H1 (cell line): ENCODE data around the gene TRA2A. TPM values are rescaled to one million over a fixed set of nuclear protein-coding genes. Genes with fewer than 3 reads are reported as not detected.

Experiments used
- CTCF ChIA-PET: fragments of 300-600 bp; sonication (Branson Sonifier 250); formaldehyde crosslinking; loops from one replicate; lab custom pipeline; 2021; ENCODE audit not compliant: partially characterized antibody; lab: Charles Lee
- POLR2A ChIA-PET: fragments of 300-600 bp; sonication (Branson Sonifier 250); formaldehyde crosslinking; loops from one replicate; lab custom pipeline; 2021; ENCODE audit warnings: inconsistent platforms; ENCODE audit not compliant: partially characterized antibody; lab: Charles Lee
- DNase-seq, 2 experiments: peaks; one replicate each; pipeline versions ENCODE4 v3.0.0 to v3.0.0-alpha.2; 2010 to 2022; ENCODE audit warnings: low spot score in 2 of 2, low read depth in 1 of 2, mixed read lengths in 1 of 2
- FAIRE-seq: peaks from 2 replicates; lab custom pipeline; 2011; peaks lifted over from hg19 to GRCh38; lab: Jason Lieb, UNC
- H2AFZ ChIP-seq: 2 replicates; pipeline ENCODE4 v1.8.1; 2012; ENCODE audit warnings: low read length, inconsistent platforms
- H2AK5ac ChIP-seq: 2 replicates; pipeline ENCODE4 v1.6.1; 2013; ENCODE audit warnings: low read depth, low read length
- H2BK120ac ChIP-seq: replicated peaks from 2 replicates; pipeline ENCODE3; 2013; ENCODE audit warnings: low read depth, low read length, inconsistent platforms
- H2BK12ac ChIP-seq: 2 replicates; pipeline ENCODE4 v1.6.1; 2013; ENCODE audit warnings: low read depth, low read length
- H2BK15ac ChIP-seq: 2 replicates; pipeline ENCODE4 v1.6.1; 2013; ENCODE audit warnings: low read length
- H2BK20ac ChIP-seq: 2 replicates; pipeline ENCODE4 v1.6.1; 2013; ENCODE audit warnings: low read length
- H2BK5ac ChIP-seq: 2 replicates; pipeline ENCODE4 v1.6.1; 2013; ENCODE audit warnings: low read depth, low read length
- H3K14ac ChIP-seq: 2 replicates; pipeline ENCODE4 v1.6.1; 2013; ENCODE audit warnings: inconsistent platforms; ENCODE audit not compliant: insufficient read length
- H3K18ac ChIP-seq: 2 replicates; pipeline ENCODE4 v1.6.1; 2013; ENCODE audit warnings: low read length; ENCODE audit errors: extremely low read depth
- H3K23ac ChIP-seq: 2 replicates; pipeline ENCODE4 v1.6.1; 2013; ENCODE audit warnings: inconsistent platforms; ENCODE audit not compliant: insufficient read length
- H3K23me2 ChIP-seq: 2 replicates; pipeline ENCODE4 v1.6.1; 2013; ENCODE audit warnings: low read depth, low read length
- H3K27ac ChIP-seq: 2 replicates; pipeline ENCODE4 v1.6.1; 2011; ENCODE audit warnings: low read depth, low read length, inconsistent platforms
- H3K27me3 ChIP-seq, 4 experiments: replicated peaks in 1 of 4; 1 replicate in 1 of 4; 2 replicates in 3 of 4; pipeline versions ENCODE4 v1.6.1 to v1.8.1; 2011 to 2013; ENCODE audit warnings: low read length in 3 of 4, mild to moderate bottlenecking in 3 of 4, inconsistent platforms in 2 of 4, mixed read lengths in 2 of 4, moderate library complexity in 1 of 4; ENCODE audit not compliant: control insufficient read depth in 3 of 4, insufficient read depth in 3 of 4; ENCODE audit errors: extremely low read depth in 1 of 4
- H3K36me3 ChIP-seq, 4 experiments: 2 replicates each; pipeline versions ENCODE4 v1.6.1 to v1.8.1; 2011 to 2013; ENCODE audit warnings: mild to moderate bottlenecking in 4 of 4, low read length in 3 of 4, moderate library complexity in 2 of 4, control low read depth in 1 of 4, inconsistent platforms in 1 of 4; ENCODE audit not compliant: insufficient read depth in 4 of 4, control insufficient read depth in 2 of 4
- H3K4ac ChIP-seq: replicated peaks from 2 replicates; pipeline ENCODE3; 2013; ENCODE audit warnings: low read length, low read depth, mixed read lengths, inconsistent platforms; ENCODE audit not compliant: insufficient read length
- H3K4me1 ChIP-seq, 4 experiments: replicated peaks in 1 of 4; 1 replicate in 1 of 4; 2 replicates in 3 of 4; pipeline versions ENCODE4 v1.6.1 to v1.8.1; 2011 to 2013; ENCODE audit warnings: low read length in 3 of 4, inconsistent platforms in 2 of 4, mixed read lengths in 1 of 4; ENCODE audit not compliant: insufficient read depth in 4 of 4, control insufficient read depth in 3 of 4
- H3K4me2 ChIP-seq, 2 experiments: 2 replicates each; pipeline versions ENCODE4 v1.6.1 to v1.8.1; 2011 to 2013; ENCODE audit warnings: low read depth in 2 of 2, low read length in 2 of 2, control low read depth in 1 of 2, inconsistent platforms in 1 of 2, mild to moderate bottlenecking in 1 of 2; ENCODE audit not compliant: insufficient read depth in 1 of 2
- H3K4me3 ChIP-seq, 4 experiments: fragments of 200-600, 300-600 bp in 1 of 4; sonication (generic), shearing (Covaris generic), sonication (Bioruptor Twin) in 1 of 4; 2 replicates each; pipeline versions ENCODE4 v1.5.1 to v1.8.1; 2011 to 2016; ENCODE audit warnings: low read length in 4 of 4, low read depth in 3 of 4, control low read depth in 2 of 4, inconsistent platforms in 2 of 4, mild to moderate bottlenecking in 2 of 4, mixed read lengths in 1 of 4, moderate library complexity in 1 of 4; ENCODE audit not compliant: insufficient read depth in 2 of 4; ENCODE audit errors: extremely low read depth in 1 of 4
- H3K56ac ChIP-seq: replicated peaks from 2 replicates; pipeline ENCODE3; 2013; ENCODE audit warnings: low read depth, mild to moderate bottlenecking, mixed read lengths, low read length, inconsistent platforms; ENCODE audit not compliant: insufficient read length
- H3K79me1 ChIP-seq: 2 replicates; pipeline ENCODE4 v1.6.1; 2013; ENCODE audit warnings: low read depth, low read length, control low read depth
- H3K79me2 ChIP-seq, 2 experiments: 2 replicates each; pipeline versions ENCODE4 v1.6.1 to v1.8.1; 2012 to 2013; ENCODE audit warnings: low read length in 2 of 2, mild to moderate bottlenecking in 2 of 2, inconsistent platforms in 1 of 2; ENCODE audit not compliant: insufficient read depth in 2 of 2, control insufficient read depth in 1 of 2
- H3K9ac ChIP-seq, 4 experiments: replicated peaks in 1 of 4; 1 replicate in 1 of 4; 2 replicates in 3 of 4; pipeline versions ENCODE4 v1.6.1 to v1.8.1; 2011 to 2013; ENCODE audit warnings: low read depth in 3 of 4, low read length in 3 of 4, control low read depth in 2 of 4, mild to moderate bottlenecking in 2 of 4, moderate library complexity in 2 of 4, inconsistent platforms in 1 of 4; ENCODE audit errors: extremely low read depth in 1 of 4
- H3K9me3 ChIP-seq, 2 experiments: 2 replicates each; pipeline versions ENCODE4 v1.6.1 to v1.8.1; 2012 to 2013; ENCODE audit warnings: mild to moderate bottlenecking in 2 of 2, moderate library complexity in 2 of 2, control low read depth in 1 of 2, inconsistent platforms in 1 of 2, low read depth in 1 of 2, low read length in 1 of 2, mixed read lengths in 1 of 2; ENCODE audit not compliant: insufficient read depth in 2 of 2
- H4K20me1 ChIP-seq, 2 experiments: replicated peaks in 1 of 2; 2 replicates each; pipeline versions ENCODE3 to v1.8.1; 2011 to 2013; ENCODE audit warnings: inconsistent platforms in 2 of 2, low read length in 2 of 2, mild to moderate bottlenecking in 1 of 2; ENCODE audit not compliant: insufficient read depth in 2 of 2, control insufficient read depth in 1 of 2
- H4K5ac ChIP-seq: 2 replicates; pipeline ENCODE4 v1.6.1; 2013; ENCODE audit warnings: low read length, low read depth, mixed read lengths, inconsistent platforms; ENCODE audit not compliant: insufficient read length
- H4K8ac ChIP-seq: 2 replicates; pipeline ENCODE4 v1.8.0; 2013; ENCODE audit warnings: mild to moderate bottlenecking, moderate library complexity, low read length, inconsistent platforms; ENCODE audit not compliant: insufficient read depth; ENCODE audit errors: extremely low read depth
- H4K91ac ChIP-seq: replicated peaks from 2 replicates; pipeline ENCODE3; 2013; ENCODE audit warnings: low read length, mixed read lengths, inconsistent platforms; ENCODE audit not compliant: insufficient read length
- CTBP2 ChIP-seq: IDR thresholded peaks from 2 replicates; pipeline ENCODE4 v1.7.0; 2011; ENCODE audit warnings: borderline replicate concordance, mild to moderate bottlenecking, moderate library complexity, mixed read lengths, low read length; ENCODE audit not compliant: insufficient read depth, insufficient read length
- FOSL1 ChIP-seq: IDR thresholded peaks from 2 replicates; pipeline ENCODE4 v1.6.1; 2011; ENCODE audit warnings: mild to moderate bottlenecking, low read depth, low read length, moderate library complexity; ENCODE audit not compliant: insufficient read depth
- KDM1A ChIP-seq: fragments of 200-600, 300-600 bp; sonication (generic); IDR thresholded peaks from 2 replicates; pipeline ENCODE4 v1.7.1; 2016; ENCODE audit warnings: mild to moderate bottlenecking, low read length, borderline replicate concordance
- TEAD4 ChIP-seq: IDR thresholded peaks from 2 replicates; pipeline ENCODE4 v1.6.1; 2012; ENCODE audit warnings: low read depth, low read length, inconsistent platforms, mixed read lengths
- WGBS, 2 experiments: shearing (Covaris generic) in 1 of 2; methylation state at CpG; one replicate each; pipeline versions ENCODE4 v1.1.6 to v1.1.7; 2013 to 2015; ENCODE audit warnings: low lambda C conversion rate in 2 of 2, mixed read lengths in 2 of 2, inconsistent platforms in 1 of 2, low coverage in 1 of 2, missing lambda C conversion rate in 1 of 2; ENCODE audit not compliant: insufficient replicate concordance in 2 of 2, insufficient coverage in 1 of 2, insufficient read length in 1 of 2; ENCODE audit errors: extremely low coverage in 1 of 2, missing lambda C conversion rate in 1 of 2; 5-methylcytosine and 5-hydroxymethylcytosine counted together
- polyA plus RNA-seq, 7 experiments: library from polyadenylated mRNA; depleted of rRNA in 3 of 7; stranded (reverse) in 5 of 7; unstranded in 2 of 7; fragments of >200 nt in 5 of 7; fragments of 200-250 nt in 2 of 7; gene quantifications; 1 replicate in 5 of 7; 2 replicates in 1 of 7; 4 replicates in 1 of 7; pipeline versions ENCODE4 v1.2.1 to v1.2.3, GENCODE V29; 2011 to 2013; ENCODE audit warnings: missing spikeins in 2 of 7, mixed read lengths in 2 of 7
- total RNA-seq: library from RNA; stranded (reverse); fragmentation: NEBNext Ultra II Directional; extraction: Animal tissue kit (Norgen Biotek cat#: 25700); gene quantifications from 2 replicates; pipeline ENCODE4 v1.2.1, GENCODE V29; 2021
- TF ChIP-seq, protein P1 (sequence below): IDR thresholded peaks from 2 replicates; pipeline ENCODE4 v1.6.1; 2011; ENCODE audit warnings: low read length, improper control_type of control experiment

TRA2A gene
- total and polyA plus RNA-seq, 2 of the 8 experiments (the other 6 are each of a cell fraction or from before 2014, with no cell fraction given), result 116 to 125 TPM

DNA sequence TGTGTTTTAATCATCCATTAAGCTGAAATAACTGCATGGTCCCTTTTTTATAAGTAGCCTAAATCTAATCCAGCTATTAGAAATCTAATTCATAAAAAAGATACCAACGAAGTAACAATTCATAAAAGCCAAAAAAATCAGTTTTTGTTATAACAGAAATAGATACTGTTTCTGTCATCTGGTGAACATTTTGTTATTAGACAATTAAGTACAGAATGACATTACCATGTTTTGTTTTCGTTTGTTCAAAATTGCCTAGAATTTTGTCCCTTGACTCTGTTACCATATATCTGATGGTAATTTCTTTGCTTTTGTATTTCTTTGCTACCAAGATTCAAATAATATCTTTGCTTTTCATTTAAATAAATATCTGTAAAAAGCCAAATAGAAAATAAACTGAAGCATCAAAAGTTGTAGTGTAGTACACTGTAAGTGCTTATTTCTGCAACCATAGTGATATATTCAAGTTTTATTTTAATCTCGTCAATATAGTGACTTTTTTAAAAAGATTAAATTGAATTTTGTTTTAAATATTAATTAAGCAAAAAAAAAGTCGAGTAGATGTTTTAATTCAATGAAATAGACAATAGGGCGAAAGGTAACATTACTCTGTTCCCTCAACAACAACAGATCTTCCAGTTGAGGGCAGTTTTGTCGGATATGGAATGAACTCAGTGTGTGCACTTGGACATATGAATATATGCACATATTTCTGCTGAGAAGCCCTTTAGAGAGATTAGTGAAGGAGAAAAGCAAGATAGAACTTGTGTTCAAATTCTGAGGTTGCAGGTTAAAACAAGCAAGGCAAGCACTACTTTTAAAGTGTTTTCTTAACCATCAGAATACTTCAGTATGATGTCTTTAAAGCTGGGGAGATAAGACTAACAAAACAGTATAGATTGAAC is 53.6 kb downstream of the TRA2A start:
- H4K91ac ChIP-seq, result no peak overlapping the region
- H2BK15ac ChIP-seq, result no peak overlapping the region
- ChIA-PET POLR2A (interaction anchor here (1.3 to 1.5 kb wide), 2 partner anchors 22 to 50 kb away, joined by 4 to 13 read pairs; no protein-coding TSS in a partner anchor), CTCF (no interaction called here)
- H2BK12ac ChIP-seq, result no peak overlapping the region
- H2BK5ac ChIP-seq, result no peak overlapping the region
- no peak overlapping the region for H3K4ac ChIP-seq
- no peak overlapping the region for H3K27ac ChIP-seq
- 84 to 100% methylated on average over 1 to 6 of the region's 6 CpGs for WGBS, 2 experiments
- no peaks in the 10 kb centered on the region for H3K79me1 ChIP-seq
- H3K23me2 ChIP-seq, result peaks cover 2% of the 10 kb centered on the region; the same call in 1 of the 2 replicates
- H3K27me3 ChIP-seq, result no peaks in the 10 kb centered on the region
- no peak overlapping the region for H3K56ac ChIP-seq
- H3K36me3 ChIP-seq, result no peaks in the 10 kb centered on the region; a peak in 3 of 8 replicates
- peaks cover 0 to 8% (median under 1%) of the 10 kb centered on the region in 4 experiments; a peak in 1 of 7 replicates for H3K4me1 ChIP-seq
- peak overlapping the region in 1 of 4 experiments; percentile 39; a peak in 1 of 8 replicates for H3K4me3 ChIP-seq
- no peak for FAIRE-seq
- H2BK20ac ChIP-seq, result no peak overlapping the region
- H3K9ac ChIP-seq, result no peak overlapping the region
- no peak overlapping the region for H3K18ac ChIP-seq
- H4K8ac ChIP-seq, result no peak overlapping the region
- no peak overlapping the region for H2BK120ac ChIP-seq
- H4K20me1 ChIP-seq, result no peaks in the 10 kb centered on the region
- H3K14ac ChIP-seq, result no peak overlapping the region
- no peak overlapping the region for H4K5ac ChIP-seq
- peak overlapping the region in 1 of 2 experiments; percentile 93; a peak in 2 of 4 replicates for H3K4me2 ChIP-seq
- no peak overlapping the region for H2AK5ac ChIP-seq
- no peak for DNase-seq
- peaks cover 0 to 61% of the 10 kb centered on the region in 2 experiments; a peak in 3 of 4 replicates for H3K79me2 ChIP-seq
- H3K9me3 ChIP-seq, result no peaks in the 10 kb centered on the region
- H2AFZ ChIP-seq, result no peak overlapping the region
- H3K23ac ChIP-seq, result no peak overlapping the region
- TF ChIP-seq TEAD4 (no peak), KDM1A (no peak), FOSL1 (no peak), CTBP2 (no peak)
- TF ChIP-seq, protein P1, sequence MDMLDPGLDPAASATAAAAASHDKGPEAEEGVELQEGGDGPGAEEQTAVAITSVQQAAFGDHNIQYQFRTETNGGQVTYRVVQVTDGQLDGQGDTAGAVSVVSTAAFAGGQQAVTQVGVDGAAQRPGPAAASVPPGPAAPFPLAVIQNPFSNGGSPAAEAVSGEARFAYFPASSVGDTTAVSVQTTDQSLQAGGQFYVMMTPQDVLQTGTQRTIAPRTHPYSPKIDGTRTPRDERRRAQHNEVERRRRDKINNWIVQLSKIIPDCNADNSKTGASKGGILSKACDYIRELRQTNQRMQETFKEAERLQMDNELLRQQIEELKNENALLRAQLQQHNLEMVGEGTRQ, result no peak
